Measurements from ENCODE around the gene CHAD. TPM values are rescaled to one million over a fixed set of nuclear protein-coding genes. Genes with fewer than 3 reads are reported as not detected.

The CHAD gene
- polyA plus RNA-seq, 1 experiment = not detected

- Histone ChIP-seq H3K27me3 (ENCODE audit: control insufficient read depth, insufficient read depth, low read length) (peaks cover 5% of the 10 kb centered on the region), H3K27ac (ENCODE audit: low read depth, low read length) (no peak overlapping the region), H3K9me3 (ENCODE audit: control insufficient read depth, insufficient read depth, low read length) (no peaks in the 10 kb centered on the region), H3K4me3 (ENCODE audit: low read depth, low read length) (no peak overlapping the region)
- ChIA-PET CTCF (interaction anchor here (2.3 kb wide), 1 partner anchor 8 kb away, joined by 9 read pairs; the partner anchor contains the start of gene RSAD1), POLR2A (no interaction called here)
- no peak for DNase-seq (ENCODE audit: low read depth, low spot score)
- TF ChIP-seq CTCF (IDR thresholded peaks at IDR 0.05; ENCODE audit: low read depth, low read length) = no peak
Measured at GRCh38 chr17:50487213-50488096, 18.8 kb upstream of the CHAD start.

GRCh38 chr17:50484386-50485155 lies 15.9 kb upstream of the CHAD start:
- Histone ChIP-seq H3K27ac (ENCODE audit: low read depth, low read length) (no peak overlapping the region), H3K27me3 (ENCODE audit: control insufficient read depth, insufficient read depth, low read length) (no peaks in the 10 kb centered on the region), H3K9me3 (ENCODE audit: control insufficient read depth, insufficient read depth, low read length) (no peaks in the 10 kb centered on the region), H3K4me3 (ENCODE audit: low read depth, low read length) (no peak overlapping the region)
- TF ChIP-seq CTCF (IDR thresholded peaks at IDR 0.05; ENCODE audit: low read depth, low read length) = no peak
- ChIA-PET CTCF (interaction anchor here (0.8 to 3.9 kb wide), 6 partner anchors 9 to 887 kb away, joined by 3 to 22 read pairs (median 10); no protein-coding TSS in a partner anchor), POLR2A (no interaction called here)
- DNase-seq (ENCODE audit: low read depth, low spot score) = no peak

GRCh38 chr17:50483266-50483665 lies 14.6 kb upstream of the CHAD start:
- no peak for TF ChIP-seq CTCF (IDR thresholded peaks at IDR 0.05; ENCODE audit: low read depth, low read length)
- ChIA-PET POLR2A (interaction anchor here (1.1 kb wide), 1 partner anchor 59 kb away, joined by 4 read pairs; no protein-coding TSS in a partner anchor), CTCF (interaction anchor here (0.7 to 3.9 kb wide), 9 partner anchors 11 to 357 kb away, joined by 3 to 22 read pairs (median 5); no protein-coding TSS in a partner anchor)
- Histone ChIP-seq H3K4me3 (ENCODE audit: low read depth, low read length) (no peak overlapping the region), H3K27me3 (ENCODE audit: control insufficient read depth, insufficient read depth, low read length) (no peaks in the 10 kb centered on the region), H3K27ac (ENCODE audit: low read depth, low read length) (no peak overlapping the region), H3K9me3 (ENCODE audit: control insufficient read depth, insufficient read depth, low read length) (no peaks in the 10 kb centered on the region; the same call in 1 of the 2 replicates)
- DNase-seq (ENCODE audit: low read depth, low spot score) = no peak

- ChIA-PET POLR2A (interaction anchor here (1.1 kb wide), 1 partner anchor 60 kb away, joined by 4 read pairs; no protein-coding TSS in a partner anchor), CTCF (interaction anchor here (0.7 to 3.9 kb wide), 12 partner anchors 10 to 358 kb away, joined by 3 to 22 read pairs (median 5); partner anchors contain the start of gene LRRC59)
- no peaks in the 10 kb centered on the region for H3K27me3 ChIP-seq (ENCODE audit: control insufficient read depth, insufficient read depth, low read length)
- no peaks in the 10 kb centered on the region; the same call in 1 of the 2 replicates for H3K9me3 ChIP-seq (ENCODE audit: control insufficient read depth, insufficient read depth, low read length)
- peak; percentile 91 for DNase-seq (ENCODE audit: low read depth, low spot score)
- no peak overlapping the region for H3K4me3 ChIP-seq (ENCODE audit: low read depth, low read length)
- peak; percentile 88 for TF ChIP-seq CTCF (IDR thresholded peaks at IDR 0.05; ENCODE audit: low read depth, low read length)
- H3K27ac ChIP-seq (ENCODE audit: low read depth, low read length) = peak overlapping the region; percentile 96
Measured at GRCh38 chr17:50482516-50482915, 13.8 kb upstream of the CHAD start.

Measured in AG04450 (cell line).